Testis (tissue), 3 donors: ENCODE results near the gene URB2. TPM values are rescaled to one million over a fixed set of nuclear protein-coding genes. Genes with fewer than 3 reads are reported as not detected.

Experiments used
- DNase-seq: peaks from one replicate; pipeline ENCODE4 v3.0.0-alpha.2; 2019
- H3K27ac ChIP-seq, 2 donors: fragments of 200-600 bp; sonication (generic); one replicate each; pipeline ENCODE4 v1.5.1; 2019
- H3K27me3 ChIP-seq: fragments of 200-600 bp; sonication (generic); one replicate; pipeline ENCODE4 v1.5.1; 2019
- H3K36me3 ChIP-seq: fragments of 200-600 bp; sonication (generic); one replicate; pipeline ENCODE4 v1.5.1; 2017; ENCODE audit warnings: low read depth; ENCODE audit errors: missing control alignments
- H3K4me1 ChIP-seq: fragments of 200-600 bp; sonication (generic); one replicate; pipeline ENCODE4 v1.5.1; 2019
- H3K4me3 ChIP-seq, 2 donors: fragments of 200-600 bp; sonication (generic); one replicate each; pipeline ENCODE4 v1.5.1; 2017 to 2019
- H3K9me3 ChIP-seq: fragments of 200-600 bp; sonication (generic); one replicate; pipeline ENCODE4 v1.5.1; 2017
- CTCF ChIP-seq, 3 experiments: fragments of 450-650 bp in 2 of 3; fragments of 200-600 bp in 1 of 3; sonication (generic) in 1 of 3; IDR thresholded peaks; one replicate each; pipeline ENCODE4 v1.5.1; 2016 to 2019; ENCODE audit warnings: antibody characterized with exemption in 3 of 3, mild to moderate bottlenecking in 2 of 3, moderate library complexity in 1 of 3
- POLR2A ChIP-seq: fragments of 450-650 bp; IDR thresholded peaks from one replicate; pipeline ENCODE4 v1.6.1; 2017; ENCODE audit warnings: antibody characterized with exemption, mild to moderate bottlenecking, moderate library complexity
- WGBS, 2 donors: methylation state at CpG; one replicate each; pipeline ENCODE4 v1.1.5; 2018; 5-methylcytosine and 5-hydroxymethylcytosine counted together
- intact Hi-C: fragments of 100-400 bp; cut with DNase I; formaldehyde crosslinking; loops from one replicate; pipeline ENCODE4 v1.15.1; 2023; ENCODE audit warnings: low total_unique reads
- polyA plus RNA-seq: library from polyadenylated mRNA; stranded (reverse); fragments of 350-450 nt; fragmentation: Illumina TruSeq; extraction: RNeasy Lipid Tissue Mini Kit (QIAGEN cat#74804); gene quantifications from one replicate; pipeline ENCODE4 v1.2.3, GENCODE V29; 2014; ENCODE audit warnings: low read depth, low replicate concordance; ENCODE audit not compliant: insufficient read depth
- total RNA-seq, 2 donors: library from RNA; depleted of rRNA; stranded (reverse); fragments of >200 nt; gene quantifications; one replicate each; pipeline ENCODE4 v1.2.3, GENCODE V29; 2016

URB2 gene
- total and polyA plus RNA-seq, 3 donors from 2014 or later, result 15.9 to 18.8 (median 18.7) TPM

GRCh38 chr1:229631966-229632365 is 5.9 kb downstream of the URB2 start:
- Histone ChIP-seq H3K36me3 (no peaks in the 10 kb centered on the region), H3K27ac (no peak overlapping the region), H3K9me3 (no peaks in the 10 kb centered on the region), H3K27me3 (no peaks in the 10 kb centered on the region), H3K4me1 (peaks cover 5% of the 10 kb centered on the region), H3K4me3 (no peak overlapping the region)
- 94 to 96% methylated on average over 6 of the region's 6 CpGs for WGBS, 2 donors
- intact Hi-C loops, result no loop called here
- no peak for DNase-seq
- TF ChIP-seq CTCF (IDR thresholded peaks at IDR 0.05), result no peak
- TF ChIP-seq POLR2A, result no peak

GRCh38 chr1:229636042-229636441 is 10.0 kb downstream of the URB2 start:
- Histone ChIP-seq H3K4me1 (no peaks in the 10 kb centered on the region), H3K4me3 (no peak overlapping the region), H3K27me3 (no peaks in the 10 kb centered on the region), H3K9me3 (no peaks in the 10 kb centered on the region), H3K27ac (no peak overlapping the region), H3K36me3 (no peaks in the 10 kb centered on the region)
- 91 to 96% methylated on average over 4 to 9 of the region's 9 CpGs for WGBS, 2 donors
- intact Hi-C loops, result no loop called here
- TF ChIP-seq CTCF (IDR thresholded peaks at IDR 0.05) (no peak), POLR2A (no peak)
- DNase-seq, result no peak

GRCh38 chr1:229637746-229638145 is 11.7 kb downstream of the URB2 start:
- no peak for DNase-seq
- TF ChIP-seq CTCF (IDR thresholded peaks at IDR 0.05) (no peak), POLR2A (no peak)
- no peaks in the 10 kb centered on the region for H3K36me3 ChIP-seq

GRCh38 chr1:229640455-229640854 is 14.4 kb downstream of the URB2 start:
- no peak for TF ChIP-seq POLR2A
- no peak for TF ChIP-seq CTCF (IDR thresholded peaks at IDR 0.05)
- H3K9me3 ChIP-seq, result no peaks in the 10 kb centered on the region
- H3K36me3 ChIP-seq, result no peaks in the 10 kb centered on the region
- no peaks in the 10 kb centered on the region for H3K4me1 ChIP-seq
- WGBS, 2 donors, result 93% methylated on average over 12 of the region's 12 CpGs
- no peak overlapping the region for H3K27ac ChIP-seq
- H3K4me3 ChIP-seq, result no peak overlapping the region
- intact Hi-C loops, result no loop called here
- no peaks in the 10 kb centered on the region for H3K27me3 ChIP-seq
- no peak for DNase-seq

More at GRCh38 chr1:229637746-229638145, 11.7 kb downstream of the URB2 start:
- no peaks in the 10 kb centered on the region for H3K9me3 ChIP-seq
- H3K27me3 ChIP-seq, result no peaks in the 10 kb centered on the region
- 93 to 95% methylated on average over 12 of the region's 12 CpGs for WGBS, 2 donors
- H3K4me1 ChIP-seq, result no peaks in the 10 kb centered on the region
- H3K4me3 ChIP-seq, result no peak overlapping the region
- intact Hi-C loops, result no loop called here
- H3K27ac ChIP-seq, result no peak overlapping the region

- no peak overlapping the region for H3K4me3 ChIP-seq
- no peak overlapping the region for H3K27ac ChIP-seq
- H3K36me3 ChIP-seq, result no peaks in the 10 kb centered on the region
- H3K27me3 ChIP-seq, result no peaks in the 10 kb centered on the region
- no peaks in the 10 kb centered on the region for H3K9me3 ChIP-seq
- intact Hi-C loops, result no loop called here
- no peaks in the 10 kb centered on the region for H3K4me1 ChIP-seq
- 91 to 100% methylated on average over 2 to 3 of the region's 3 CpGs for WGBS, 2 donors
- no peak for TF ChIP-seq POLR2A
- TF ChIP-seq CTCF (IDR thresholded peaks at IDR 0.05), result no peak
- no peak for DNase-seq
These were observed 15.3 kb downstream of the URB2 start for GRCh38 chr1:229641306-229641705.
